Renal pelvis (tissue), 4 donors: Measurements from ENCODE around the gene TBC1D1. TPM values are rescaled to one million over a fixed set of nuclear protein-coding genes. Genes with fewer than 3 reads are reported as not detected.

Experiments used
- DNase-seq: peaks from one replicate; pipeline ENCODE4 v3.0.0-alpha.2; 2013
- polyA plus RNA-seq, 3 donors: library from polyadenylated mRNA; unstranded; fragments of 120-200 nt; gene quantifications; one replicate each; pipeline ENCODE4 v1.2.1, GENCODE V29; 2013; ENCODE audit not compliant: insufficient read length in 3 of 3

Gene TBC1D1
- polyA plus RNA-seq, 3 donors = 188 to 205 (median 189) TPM

- no peak for DNase-seq
Measured at GRCh38 chr4:37989398-37990260, 98.7 kb downstream of the TBC1D1 start.

- DNase-seq = no peak
Measured at GRCh38 chr4:37990731-37991245, 99.9 kb downstream of the TBC1D1 start.

GRCh38 chr4:37991623-37992410, 100.9 kb downstream of the TBC1D1 start:
- DNase-seq = no peak

- DNase-seq = no peak
Measured at GRCh38 chr4:37993806-37994205, 102.9 kb downstream of the TBC1D1 start.

GRCh38 chr4:37994569-37994968, 103.7 kb downstream of the TBC1D1 start:
- no peak for DNase-seq

- DNase-seq = no peak
Measured at GRCh38 chr4:37995299-37995821, 104.5 kb downstream of the TBC1D1 start.

- DNase-seq = no peak
Measured at GRCh38 chr4:37995981-37996775, 105.3 kb downstream of the TBC1D1 start.

- no peak for DNase-seq
Measured at GRCh38 chr4:37998226-37998625, 107.3 kb downstream of the TBC1D1 start.

GRCh38 chr4:37999000-37999716, 108.3 kb downstream of the TBC1D1 start:
- DNase-seq = no peak

- no peak for DNase-seq
Measured at GRCh38 chr4:37999965-38000364, 109.1 kb downstream of the TBC1D1 start.

GRCh38 chr4:38001927-38002326, 111.0 kb downstream of the TBC1D1 start:
- DNase-seq = no peak

GRCh38 chr4:38002451-38003071, 111.7 kb downstream of the TBC1D1 start:
- DNase-seq = no peak

- DNase-seq = no peak
Measured at GRCh38 chr4:38003102-38003501, 112.2 kb downstream of the TBC1D1 start.

GRCh38 chr4:38003628-38004027, 112.7 kb downstream of the TBC1D1 start:
- DNase-seq = no peak

GRCh38 chr4:38004062-38004461, 113.2 kb downstream of the TBC1D1 start:
- no peak for DNase-seq

- no peak for DNase-seq
Measured at GRCh38 chr4:38004887-38005286, 114.0 kb downstream of the TBC1D1 start.

GRCh38 chr4:38005637-38006036, 114.8 kb downstream of the TBC1D1 start:
- DNase-seq = no peak

GRCh38 chr4:38007645-38008044, 116.8 kb downstream of the TBC1D1 start:
- DNase-seq = no peak

GRCh38 chr4:38008571-38009021, 117.7 kb downstream of the TBC1D1 start:
- DNase-seq = no peak

- no peak for DNase-seq
Measured at GRCh38 chr4:38009421-38009820, 118.5 kb downstream of the TBC1D1 start.
